CD14-positive monocyte (primary cell): ENCODE measurements around the gene TECTB. TPM values are rescaled to one million over a fixed set of nuclear protein-coding genes. Genes with fewer than 3 reads are reported as not detected.

Source experiments
- DNase-seq, 3 donors: peaks; one replicate each; pipeline ENCODE4 v3.0.0-alpha.2; 2011 to 2022
- H2AFZ ChIP-seq: 2 replicates; pipeline ENCODE4 v1.6.0; 2012; ENCODE audit warnings: mild to moderate bottlenecking, low read depth, low read length, inconsistent platforms; ENCODE audit not compliant: insufficient read depth, poor library complexity, severe bottlenecking
- H3K27ac ChIP-seq, 2 donors: 1 replicate in 1 of 2; 2 replicates in 1 of 2; pipeline ENCODE4 v1.5.1; 2012 to 2013; ENCODE audit warnings: low read length in 2 of 2, control low read depth in 1 of 2, inconsistent platforms in 1 of 2, low read depth in 1 of 2, mild to moderate bottlenecking in 1 of 2
- H3K27me3 ChIP-seq, 2 donors: one replicate each; pipeline versions ENCODE4 v1.6.0 to v1.6.1; 2011 to 2013; ENCODE audit warnings: low read length in 2 of 2; ENCODE audit not compliant: control insufficient read depth in 2 of 2, insufficient read depth in 2 of 2
- H3K36me3 ChIP-seq, 2 donors: replicated peaks in 1 of 2; 1 replicate in 1 of 2; 2 replicates in 1 of 2; pipeline versions ENCODE4 v1.5.1 to v1.6.1; 2012 to 2013; ENCODE audit warnings: low read length in 2 of 2, control low read depth in 1 of 2, inconsistent platforms in 1 of 2, mild to moderate bottlenecking in 1 of 2; ENCODE audit not compliant: insufficient read depth in 2 of 2, control insufficient read depth in 1 of 2
- H3K4me1 ChIP-seq, 2 donors: 1 replicate in 1 of 2; 2 replicates in 1 of 2; pipeline versions ENCODE4 v1.5.1 to v1.6.1; 2012 to 2013; ENCODE audit warnings: low read length in 2 of 2, control low read depth in 1 of 2, inconsistent platforms in 1 of 2, mild to moderate bottlenecking in 1 of 2, moderate library complexity in 1 of 2; ENCODE audit not compliant: insufficient read depth in 2 of 2, control insufficient read depth in 1 of 2
- H3K4me2 ChIP-seq: replicated peaks from 2 replicates; pipeline ENCODE3; 2012; ENCODE audit warnings: low read length, moderate library complexity, mild to moderate bottlenecking; ENCODE audit not compliant: poor library complexity, severe bottlenecking; ENCODE audit errors: extremely low read depth
- H3K4me3 ChIP-seq, 3 experiments: fragments of 200-600 bp in 1 of 3; sonication (generic) in 1 of 3; replicated peaks in 1 of 3; 1 replicate in 2 of 3; 2 replicates in 1 of 3; pipeline ENCODE4 v1.5.1; 2011 to 2013; ENCODE audit warnings: low read length in 3 of 3, mild to moderate bottlenecking in 3 of 3, control low read depth in 2 of 3, low read depth in 2 of 3, inconsistent platforms in 1 of 3, moderate library complexity in 1 of 3
- H3K79me2 ChIP-seq: 2 replicates; pipeline ENCODE4 v1.6.0; 2012; ENCODE audit warnings: mild to moderate bottlenecking, control low read depth, inconsistent platforms, low read length, moderate library complexity; ENCODE audit not compliant: insufficient read depth
- H3K9ac ChIP-seq: 2 replicates; pipeline ENCODE4 v1.6.0; 2017; ENCODE audit warnings: low read length, mild to moderate bottlenecking; ENCODE audit not compliant: insufficient read depth, poor library complexity, severe bottlenecking
- H3K9me3 ChIP-seq, 2 donors: replicated peaks in 1 of 2; 1 replicate in 1 of 2; 2 replicates in 1 of 2; pipeline versions ENCODE4 v1.5.1 to v1.6.1; 2012 to 2013; ENCODE audit warnings: low read length in 2 of 2, control low read depth in 1 of 2; ENCODE audit not compliant: control insufficient read depth in 1 of 2, insufficient read depth in 1 of 2
- H4K20me1 ChIP-seq: 2 replicates; pipeline ENCODE4 v1.6.0; 2012; ENCODE audit warnings: mild to moderate bottlenecking, low read length, control low read depth, moderate library complexity; ENCODE audit not compliant: insufficient read depth
- H3K27ac Mint-ChIP-seq, 7 donors: one replicate each; pipeline ENCODE4 v1.8.0; 2020; ENCODE audit warnings: mild to moderate bottlenecking in 7 of 7, mixed read lengths in 7 of 7, moderate library complexity in 6 of 7, inconsistent platforms in 2 of 7
- H3K27me3 Mint-ChIP-seq, 3 donors: one replicate each; pipeline ENCODE4 v1.8.0; 2021 to 2022; ENCODE audit warnings: low read depth in 3 of 3, mild to moderate bottlenecking in 3 of 3, mixed read lengths in 3 of 3, moderate library complexity in 3 of 3, inconsistent platforms in 1 of 3
- H3K36me3 Mint-ChIP-seq, 2 donors: one replicate each; pipeline ENCODE4 v1.8.0; 2020; ENCODE audit warnings: mixed read lengths in 2 of 2, inconsistent platforms in 1 of 2, mild to moderate bottlenecking in 1 of 2
- H3K4me1 Mint-ChIP-seq: one replicate; pipeline ENCODE4 v1.8.0; 2020; ENCODE audit warnings: mild to moderate bottlenecking, mixed read lengths
- H3K4me3 Mint-ChIP-seq, 2 donors: one replicate each; pipeline ENCODE4 v1.8.0; 2020; ENCODE audit warnings: mild to moderate bottlenecking in 2 of 2, mixed read lengths in 2 of 2, moderate library complexity in 1 of 2
- H3K9me3 Mint-ChIP-seq, 7 donors: one replicate each; pipeline ENCODE4 v1.8.0; 2020 to 2022; ENCODE audit warnings: mixed read lengths in 7 of 7, mild to moderate bottlenecking in 6 of 7, moderate library complexity in 6 of 7, inconsistent platforms in 2 of 7
- CTCF ChIP-seq: fragments of 200-600 bp; IDR thresholded peaks from one replicate; pipeline ENCODE4 v1.8.0; 2022; ENCODE audit warnings: antibody characterized with exemption, mild to moderate bottlenecking
- WGBS: methylation state at CpG from one replicate; pipeline ENCODE4 v1.1.5; 2013; ENCODE audit warnings: missing lambda C conversion rate; ENCODE audit not compliant: insufficient coverage; 5-methylcytosine and 5-hydroxymethylcytosine counted together
- intact Hi-C, 2 donors: fragments of 100-400 bp; cut with micrococcal nuclease; formaldehyde crosslinking; loops; one replicate each; pipeline versions ENCODE4 v1.15.0 to v1.15.1; 2023
- polyA plus RNA-seq, 3 donors: library from polyadenylated mRNA; depleted of rRNA in 1 of 3; unstranded in 2 of 3; stranded (reverse) in 1 of 3; fragments of 300-500 nt in 2 of 3; fragments of >200 nt in 1 of 3; fragmentation: Illumina TruSeq in 2 of 3; gene quantifications; 1 replicate in 2 of 3; 2 replicates in 1 of 3; pipeline ENCODE4 v1.2.3, GENCODE V29; 2012 to 2021

The TECTB gene
- polyA plus RNA-seq, 3 donors = not detected

GRCh38 chr10:112286837-112287818 is 3.9 kb downstream of the TECTB start:
- Mint-ChIP-seq H3K36me3 (no peaks in the 10 kb centered on the region), H3K9me3 (no peaks in the 10 kb centered on the region), H3K4me3 (no peak overlapping the region), H3K4me1 (no peaks in the 10 kb centered on the region), H3K27me3 (peaks cover 5 to 23% (median 10%) of the 10 kb centered on the region in 3 donors), H3K27ac (no peak overlapping the region)
- Histone ChIP-seq H2AFZ (no peak overlapping the region), H3K79me2 (no peaks in the 10 kb centered on the region), H3K4me2 (no peak overlapping the region), H3K36me3 (no peaks in the 10 kb centered on the region), H3K9me3 (no peaks in the 10 kb centered on the region), H3K9ac (no peak overlapping the region), H3K27ac (no peak overlapping the region), H4K20me1 (no peaks in the 10 kb centered on the region), H3K27me3 (peaks cover 0 to 14% of the 10 kb centered on the region in 2 donors), H3K4me1 (no peaks in the 10 kb centered on the region), H3K4me3 (no peak overlapping the region)
- DNase-seq = no peak
- TF ChIP-seq CTCF = no peak
- 80% methylated on average over 1 of the region's 8 CpGs for WGBS
- intact Hi-C loops = no loop called here

GRCh38 chr10:112287844-112288243 is 4.6 kb downstream of the TECTB start:
- peaks cover 2 to 20% (median 12%) of the 10 kb centered on the region in 3 donors for H3K27me3 Mint-ChIP-seq
- no peak overlapping the region for H3K4me3 Mint-ChIP-seq
- WGBS = no CpG with 5 or more reads among the region's 8 CpGs
- H3K4me1 Mint-ChIP-seq = no peaks in the 10 kb centered on the region
- Histone ChIP-seq H3K27ac (no peak overlapping the region), H3K27me3 (peaks cover 0 to 14% of the 10 kb centered on the region in 2 donors), H3K79me2 (no peaks in the 10 kb centered on the region), H3K9ac (no peak overlapping the region), H3K4me3 (no peak overlapping the region), H3K4me1 (no peaks in the 10 kb centered on the region), H3K9me3 (no peaks in the 10 kb centered on the region), H3K36me3 (no peaks in the 10 kb centered on the region), H4K20me1 (no peaks in the 10 kb centered on the region), H3K4me2 (no peak overlapping the region), H2AFZ (no peak overlapping the region)
- DNase-seq = no peak
- H3K9me3 Mint-ChIP-seq = no peaks in the 10 kb centered on the region
- no peak overlapping the region for H3K27ac Mint-ChIP-seq
- H3K36me3 Mint-ChIP-seq = no peaks in the 10 kb centered on the region
- TF ChIP-seq CTCF = no peak
- intact Hi-C loops = no loop called here
